NOMO-1 treated with DMSO at 0.1 percent for 48 hours (cell line): ENCODE results near the gene EEF1AKMT1.
A peak's percentile ranks its signal among the peaks of the same experiment; 100 is the strongest.
"Not testable (repeated sequence)": the region's sequence is repeated elsewhere in the genome, so short reads cannot be mapped to it uniquely, and the experiment has no call there.

ENCODE experiments used
- DNase-seq: peaks from one replicate; lab custom pipeline; 2025; ENCODE audit not compliant: unreplicated experiment; lab: John Stamatoyannopoulos, UW

Gene EEF1AKMT1

GRCh38 chr13:20700288-20700687 lies 73.5 kb downstream of the EEF1AKMT1 start:
- no peak for DNase-seq

- no peak for DNase-seq
Measured at GRCh38 chr13:20699715-20700114, 74.0 kb downstream of the EEF1AKMT1 start.

GRCh38 chr13:20696073-20696472 lies 77.7 kb downstream of the EEF1AKMT1 start:
- peak; percentile 74 for DNase-seq

GRCh38 chr13:20691616-20692015 lies 82.1 kb downstream of the EEF1AKMT1 start:
- no peak for DNase-seq

- DNase-seq: no peak
Measured at GRCh38 chr13:20689291-20689690, 84.5 kb downstream of the EEF1AKMT1 start.

DNA sequence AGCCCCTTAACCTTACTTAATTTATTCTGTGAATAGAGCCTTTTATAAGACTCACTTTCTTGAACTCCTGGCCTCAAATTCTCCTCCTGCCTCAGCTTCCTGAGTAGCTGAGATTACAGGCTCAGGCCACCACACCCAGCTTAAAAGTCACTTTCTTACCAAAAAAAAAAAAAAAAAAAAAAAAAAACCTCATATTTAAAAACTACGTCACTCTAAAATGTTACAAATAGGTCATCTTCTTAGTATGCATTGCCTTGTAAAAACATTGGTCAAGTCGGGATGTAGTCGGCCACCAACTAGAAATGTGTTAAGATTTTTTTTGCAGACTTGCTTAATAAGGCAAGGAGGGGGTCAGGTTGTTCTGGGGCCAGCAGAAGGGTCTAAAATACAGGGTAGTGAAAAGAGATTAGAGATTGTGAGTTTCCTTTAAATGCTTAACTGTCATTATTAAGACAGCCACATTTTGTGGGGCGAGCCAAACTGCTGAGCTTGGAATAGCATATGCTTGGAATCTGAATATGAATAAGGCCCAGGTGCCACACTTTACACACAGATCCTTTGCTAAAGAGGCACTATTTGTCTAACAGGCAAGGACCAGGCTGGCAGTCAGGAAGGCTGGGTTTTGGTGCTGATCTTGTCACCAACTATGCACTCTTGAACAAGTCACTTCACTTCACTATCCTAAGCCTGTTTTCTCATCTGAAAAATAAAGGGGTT lies 86.7 kb downstream of the EEF1AKMT1 start:
- no peak for DNase-seq

- DNase-seq: no peak
Measured at GRCh38 chr13:20686167-20686566, 87.6 kb downstream of the EEF1AKMT1 start.

GRCh38 chr13:20685092-20685491 lies 88.7 kb downstream of the EEF1AKMT1 start:
- no peak for DNase-seq

DNA sequence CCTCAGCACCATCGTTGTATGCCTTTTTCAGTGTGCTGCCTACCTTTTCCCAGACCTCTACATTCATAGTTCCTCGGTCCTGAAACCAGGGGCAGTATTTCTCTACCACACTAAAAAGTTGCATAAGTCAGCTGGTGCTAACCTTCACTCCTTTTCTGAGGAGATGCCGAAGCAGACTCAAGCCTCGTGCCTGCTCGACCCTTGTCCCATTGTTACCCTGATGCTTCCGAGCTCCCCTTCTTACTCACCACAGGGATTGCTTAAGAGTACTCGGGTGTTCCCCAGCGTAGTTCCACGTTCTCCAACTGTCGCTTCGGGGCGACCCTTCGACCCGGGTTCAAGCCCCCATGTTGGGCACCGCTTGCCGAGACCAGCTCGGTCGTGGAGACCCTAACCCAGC lies 89.2 kb downstream of the EEF1AKMT1 start:
- DNase-seq: no peak

GRCh38 chr13:20684041-20684440 lies 89.7 kb downstream of the EEF1AKMT1 start:
- no peak for DNase-seq

DNA sequence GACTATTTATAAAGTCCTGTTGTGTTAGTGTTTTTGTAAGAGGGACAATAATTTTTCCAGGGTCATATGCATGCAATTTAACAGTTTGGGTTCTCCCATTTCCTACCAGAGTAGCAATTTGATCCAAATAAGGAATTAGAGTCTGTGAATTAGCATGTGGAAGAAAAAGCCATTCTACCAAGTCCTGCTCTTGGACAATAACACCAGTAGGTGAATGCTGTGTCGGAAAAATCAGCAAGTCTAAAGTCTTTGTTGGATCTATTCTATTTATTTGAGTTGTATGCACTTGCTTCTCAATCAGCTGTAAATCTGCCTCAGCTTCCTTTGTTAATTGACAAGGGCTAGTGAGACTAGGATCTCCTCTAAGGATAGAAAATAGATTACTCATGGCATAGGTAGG lies 91.7 kb downstream of the EEF1AKMT1 start:
- no peak for DNase-seq

- DNase-seq: not testable (repeated sequence)
Measured at GRCh38 chr13:20681481-20681880, 92.3 kb downstream of the EEF1AKMT1 start.

GRCh38 chr13:20680416-20681080 lies 93.2 kb downstream of the EEF1AKMT1 start:
- no peak for DNase-seq

DNA sequence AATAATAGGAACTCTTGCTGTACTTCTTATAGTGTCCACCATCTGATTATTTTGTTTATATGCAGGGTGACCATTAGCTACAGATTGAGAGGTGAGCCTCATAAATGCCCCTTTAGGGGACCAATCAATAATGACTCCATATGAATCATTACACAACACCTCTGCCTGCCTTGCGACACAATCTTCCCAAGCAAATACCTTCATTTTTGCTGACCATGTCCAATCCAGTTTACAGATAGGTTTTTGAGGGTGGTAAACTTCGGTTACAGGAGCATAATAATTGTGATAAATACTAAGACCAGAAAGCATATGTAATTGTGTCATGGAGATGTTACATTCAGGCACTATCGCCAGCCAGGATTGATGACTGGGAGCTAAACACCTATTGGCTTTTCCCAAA lies 93.9 kb downstream of the EEF1AKMT1 start:
- DNase-seq: no peak
